Melanocyte of skin (primary cell): ENCODE results near the gene ARL5C. TPM values are rescaled to one million over a fixed set of nuclear protein-coding genes. Genes with fewer than 3 reads are reported as not detected.

ENCODE experiments used
- total RNA-seq, 2 donors: library from RNA; depleted of rRNA; stranded (reverse); fragments of >200 nt; gene quantifications; 2 replicates each; pipeline ENCODE4 v1.2.3, GENCODE V29; 2012

The ARL5C gene
- total RNA-seq, result not detected

GRCh38 chr17:39165841-39166349 lies at the start of gene ARL5C:
Gene ARL5C (minus strand): TSS chr17:39166161. CDS start chr17:39165760, 401 bp downstream.

GRCh38 chr17:39200070-39200879 lies 34.3 kb upstream of the ARL5C start, which contains the start of gene RPL19:
Gene RPL19 (plus strand): TSS chr17:39200283. CDS start chr17:39200345, 62 bp downstream.

GRCh38 chr17:39197380-39198185 lies 31.6 kb upstream of the ARL5C start, which contains the start of gene CACNB1:
Gene CACNB1 (minus strand): TSS chr17:39197669. CDS start chr17:39197495, 174 bp downstream.

GRCh38 chr17:39151150-39151942 lies 14.6 kb downstream of the ARL5C start, which contains the start of gene PLXDC1:
Gene PLXDC1 (minus strand): TSS chr17:39151637. CDS start chr17:39151437, 200 bp downstream.

Other genes starting within 250 kb of the ARL5C start
- gene FBXO47, start 198.8 kb downstream of the ARL5C start, total RNA-seq, result under 1 TPM in 1 of 2 donors, not detected in 1; under 0.01 TPM
- gene PLXDC1, start 14.5 kb downstream of the ARL5C start, total RNA-seq, result under 1 TPM; 0.34 to 0.67 TPM
- 1 to 10 TPM; 3.1 to 3.7 TPM for gene CACNB1, start 31.5 kb upstream of the ARL5C start, total RNA-seq
- gene RPL19, start 34.1 kb upstream of the ARL5C start, total RNA-seq, result 1,000 to 10,000 TPM; 1,145 to 1,646 TPM
- gene STAC2, start 59.8 kb upstream of the ARL5C start, total RNA-seq, result not detected
- gene FBXL20, start 235.5 kb upstream of the ARL5C start, total RNA-seq, result 10 to 100 TPM in 1 of 2 donors, 1 to 10 TPM in 1; 7.0 to 12.0 TPM